Liver (tissue), 9 donors: ENCODE measurements around the gene RAB3GAP2. TPM values are rescaled to one million over a fixed set of nuclear protein-coding genes. Genes with fewer than 3 reads are reported as not detected.

ENCODE experiments used
- DNase-seq: peaks from one replicate; pipeline ENCODE4 v3.0.0-alpha.2; 2017; ENCODE audit warnings: low spot score
- H3K27ac ChIP-seq, 2 donors: one replicate each; pipeline ENCODE4 v1.7.0; 2013; ENCODE audit warnings: inconsistent platforms in 2 of 2, low read length in 2 of 2, control low read depth in 1 of 2, low read depth in 1 of 2, mild to moderate bottlenecking in 1 of 2
- H3K27me3 ChIP-seq, 4 donors: one replicate each; pipeline versions ENCODE4 v1.6.1 to v1.7.0; 2013; ENCODE audit warnings: low read length in 3 of 4, inconsistent platforms in 1 of 4, mild to moderate bottlenecking in 1 of 4, moderate library complexity in 1 of 4; ENCODE audit not compliant: control insufficient read depth in 4 of 4, insufficient read depth in 4 of 4
- H3K36me3 ChIP-seq, 4 donors: one replicate each; pipeline versions ENCODE4 v1.6.1 to v1.7.0; 2013; ENCODE audit warnings: low read length in 3 of 4, mild to moderate bottlenecking in 3 of 4, low read depth in 1 of 4, moderate library complexity in 1 of 4; ENCODE audit not compliant: control insufficient read depth in 4 of 4, insufficient read depth in 3 of 4
- H3K4me1 ChIP-seq, 4 donors: one replicate each; pipeline versions ENCODE4 v1.6.1 to v1.7.0; 2013; ENCODE audit warnings: low read length in 3 of 4, mild to moderate bottlenecking in 3 of 4, moderate library complexity in 1 of 4; ENCODE audit not compliant: control insufficient read depth in 4 of 4, insufficient read depth in 4 of 4
- H3K4me3 ChIP-seq, 3 donors: one replicate each; pipeline versions ENCODE4 v1.6.1 to v1.7.0; 2013; ENCODE audit warnings: low read length in 3 of 3, control low read depth in 1 of 3, low read depth in 1 of 3, mild to moderate bottlenecking in 1 of 3
- H3K9ac ChIP-seq, 2 donors: one replicate each; pipeline ENCODE4 v1.7.0; 2013; ENCODE audit warnings: low read length in 2 of 2, mild to moderate bottlenecking in 2 of 2, moderate library complexity in 2 of 2, control low read depth in 1 of 2, low read depth in 1 of 2
- H3K9me3 ChIP-seq, 4 donors: one replicate each; pipeline versions ENCODE4 v1.6.1 to v1.7.0; 2013; ENCODE audit warnings: low read length in 3 of 4; ENCODE audit not compliant: control insufficient read depth in 4 of 4
- CTCF ChIP-seq: fragments of 150-350 bp; IDR thresholded peaks from 2 replicates; pipeline ENCODE4 v1.5.1; 2017; ENCODE audit warnings: improper control_type of control experiment, low read depth, low read length; ENCODE audit not compliant: missing input control
- EGR1 ChIP-seq, 2 donors: IDR thresholded peaks; 2 replicates each; pipeline ENCODE4 v1.6.1; 2016 to 2018; ENCODE audit warnings: antibody characterized with exemption in 2 of 2, low read depth in 2 of 2
- FOXA1 ChIP-seq: IDR thresholded peaks from 2 replicates; pipeline ENCODE4 v1.6.1; 2016; ENCODE audit warnings: antibody characterized with exemption
- FOXA2 ChIP-seq: IDR thresholded peaks from 2 replicates; pipeline ENCODE4 v1.6.1; 2016; ENCODE audit warnings: antibody characterized with exemption
- GABPA ChIP-seq, 2 donors: IDR thresholded peaks in 1 of 2; conservative IDR thresholded peaks in 1 of 2; 2 replicates each; pipeline ENCODE4 v1.6.1; 2016; ENCODE audit warnings: antibody characterized with exemption in 2 of 2, mild to moderate bottlenecking in 1 of 2, moderate library complexity in 1 of 2
- HNF4A ChIP-seq, 2 donors: conservative IDR thresholded peaks; 2 replicates each; pipeline ENCODE4 v1.6.1; 2016; ENCODE audit warnings: antibody characterized with exemption in 2 of 2, mild to moderate bottlenecking in 2 of 2
- HNF4G ChIP-seq: IDR thresholded peaks from 2 replicates; pipeline ENCODE4 v1.6.1; 2016; ENCODE audit warnings: antibody characterized with exemption
- MAX ChIP-seq: IDR thresholded peaks from 2 replicates; pipeline ENCODE4 v1.6.1; 2016; ENCODE audit warnings: antibody characterized with exemption
- NR2F2 ChIP-seq: IDR thresholded peaks from 2 replicates; pipeline ENCODE4 v1.6.1; 2016; ENCODE audit warnings: antibody characterized with exemption
- RAD21 ChIP-seq, 2 donors: IDR thresholded peaks; 2 replicates each; pipeline ENCODE4 v1.6.1; 2016; ENCODE audit warnings: antibody characterized with exemption in 2 of 2, mild to moderate bottlenecking in 2 of 2
- REST ChIP-seq: IDR thresholded peaks from 2 replicates; pipeline ENCODE4 v1.6.1; 2016; ENCODE audit warnings: antibody characterized with exemption, mild to moderate bottlenecking
- RXRA ChIP-seq, 2 donors: IDR thresholded peaks; 2 replicates each; pipeline ENCODE4 v1.6.1; 2017 to 2018; ENCODE audit warnings: antibody characterized with exemption in 2 of 2, mild to moderate bottlenecking in 1 of 2
- SP1 ChIP-seq: IDR thresholded peaks from 2 replicates; pipeline ENCODE4 v1.6.1; 2018; ENCODE audit warnings: antibody characterized with exemption, mild to moderate bottlenecking
- YY1 ChIP-seq: IDR thresholded peaks from 2 replicates; pipeline ENCODE4 v1.6.1; 2016; ENCODE audit warnings: antibody characterized with exemption, mild to moderate bottlenecking
- ZBTB33 ChIP-seq: IDR thresholded peaks from 2 replicates; pipeline ENCODE4 v1.6.1; 2016; ENCODE audit warnings: antibody characterized with exemption
- WGBS: extraction: QIAGEN DNeasy Blood & Tissue Kit; methylation state at CpG from one replicate; pipeline ENCODE4 v1.1.7; 2013; 5-methylcytosine and 5-hydroxymethylcytosine counted together
- polyA plus RNA-seq, 2 donors: library from polyadenylated mRNA; stranded (reverse) in 1 of 2; unstranded in 1 of 2; fragments of 200-250 nt in 1 of 2; fragments of >200 nt in 1 of 2; fragmentation: Nextera tagmentation in 1 of 2; extraction: Ambion mirVana in 1 of 2; gene quantifications; one replicate each; pipeline versions ENCODE4 v1.2.1 to v1.2.3, GENCODE V29; 2013 to 2015
- total RNA-seq, 2 donors: library from RNA; depleted of rRNA; stranded (reverse); fragments of >200 nt; gene quantifications; one replicate each; pipeline ENCODE4 v1.2.3, GENCODE V29; 2014
- donor health status: healthy.
- donor health status: healthy.
- donor health status: healthy.
- donor health status: healthy.
- donor health status: healthy.

The RAB3GAP2 gene
- total and polyA plus RNA-seq, 4 donors: 5.3 to 24.0 (median 11.4) TPM

- no peaks in the 10 kb centered on the region for H3K27me3 ChIP-seq
- TF ChIP-seq GABPA (IDR thresholded peaks at IDR 0.05 in 1 of 2, conservative IDR thresholded peaks at IDR 0.05 in 1 of 2) (no peak), EGR1 (IDR thresholded peaks at IDR 0.05; ENCODE audit: low read depth in 2 of 2) (no peak), NR2F2 (no peak), RAD21 (IDR thresholded peaks at IDR 0.05) (no peak)
- no peak overlapping the region for H3K9ac ChIP-seq
- H3K4me1 ChIP-seq: no peaks in the 10 kb centered on the region
- H3K4me3 ChIP-seq: no peak overlapping the region
- H3K36me3 ChIP-seq: no peaks in the 10 kb centered on the region
- DNase-seq: no peak
- no peak overlapping the region for H3K27ac ChIP-seq
- WGBS: 94% methylated on average over 7 of the region's 7 CpGs
- no peaks in the 10 kb centered on the region for H3K9me3 ChIP-seq
Observed at GRCh38 chr1:220299337-220299736, 27.1 kb upstream of the RAB3GAP2 start.

GRCh38 chr1:220298470-220299205 lies 26.4 kb upstream of the RAB3GAP2 start:
- Histone ChIP-seq H3K4me3 (no peak overlapping the region), H3K9ac (no peak overlapping the region), H3K27me3 (no peaks in the 10 kb centered on the region), H3K9me3 (no peaks in the 10 kb centered on the region), H3K27ac (no peak overlapping the region), H3K36me3 (no peaks in the 10 kb centered on the region), H3K4me1 (no peaks in the 10 kb centered on the region)
- 86% methylated on average over 9 of the region's 9 CpGs for WGBS
- no peak for DNase-seq
- TF ChIP-seq RAD21 (IDR thresholded peaks at IDR 0.05): no peak
- TF ChIP-seq REST: no peak
- TF ChIP-seq HNF4A (conservative IDR thresholded peaks at IDR 0.05): no peak
- no peak for TF ChIP-seq YY1
- no peak for TF ChIP-seq FOXA1
- no peak for TF ChIP-seq CTCF
- no peak for TF ChIP-seq SP1
- TF ChIP-seq ZBTB33: no peak
- TF ChIP-seq FOXA2: no peak
- TF ChIP-seq GABPA (IDR thresholded peaks at IDR 0.05 in 1 of 2, conservative IDR thresholded peaks at IDR 0.05 in 1 of 2): no peak
- no peak for TF ChIP-seq MAX
- TF ChIP-seq HNF4G: no peak
- TF ChIP-seq RXRA (IDR thresholded peaks at IDR 0.05): no peak
